BE2C (cell line): ENCODE results near the gene RESP18. TPM values are rescaled to one million over a fixed set of nuclear protein-coding genes. Genes with fewer than 3 reads are reported as not detected.

ENCODE experiments used
- DNase-seq: peaks from one replicate; pipeline ENCODE4 v3.0.0-alpha.2; 2020
- H3K27me3 ChIP-seq: fragments of 250-450 bp; sonication (Bioruptor Pico); 2 replicates; pipeline ENCODE4 v1.5.1; 2020; ENCODE audit warnings: mild to moderate bottlenecking
- H3K36me3 ChIP-seq: fragments of 250-450 bp; sonication (Bioruptor Pico); 2 replicates; pipeline ENCODE4 v1.5.1; 2020; ENCODE audit warnings: mild to moderate bottlenecking
- H3K4me1 ChIP-seq: fragments of 250-450 bp; sonication (Bioruptor Pico); 2 replicates; pipeline ENCODE4 v1.5.1; 2020
- H3K4me3 ChIP-seq: 2 replicates; pipeline ENCODE4 v1.5.1; 2011; ENCODE audit warnings: low read depth, low read length
- H3K9me3 ChIP-seq: fragments of 250-450 bp; sonication (Bioruptor Pico); 2 replicates; pipeline ENCODE4 v1.5.1; 2020
- CTCF ChIP-seq: IDR thresholded peaks from 2 replicates; pipeline ENCODE4 v1.5.1; 2012; ENCODE audit warnings: mild to moderate bottlenecking, low read depth, low read length
- polyA plus RNA-seq: library from polyadenylated mRNA; unstranded; fragments of >200 nt; gene quantifications from one replicate; pipeline ENCODE4 v1.2.1, GENCODE V29; 2012; ENCODE audit warnings: low read depth, missing spikeins; ENCODE audit not compliant: insufficient read length, insufficient read depth

Gene RESP18
- not detected for polyA plus RNA-seq

- no peaks in the 10 kb centered on the region for H3K27me3 ChIP-seq
- TF ChIP-seq CTCF: no peak
Observed at GRCh38 chr2:219332542-219332941, at the start of gene RESP18. Gene RESP18 (minus strand): TSS chr2:219332744.

GRCh38 chr2:219381448-219381847 lies 48.9 kb upstream of the RESP18 start:
- H3K9me3 ChIP-seq: no peaks in the 10 kb centered on the region; the same call in 1 of the 2 replicates
- no peak overlapping the region for H3K4me3 ChIP-seq
- H3K4me1 ChIP-seq: no peaks in the 10 kb centered on the region
- H3K36me3 ChIP-seq: peaks cover 13% of the 10 kb centered on the region
- no peak for DNase-seq
- no peak for TF ChIP-seq CTCF
- no peaks in the 10 kb centered on the region for H3K27me3 ChIP-seq

More at GRCh38 chr2:219332542-219332941, at the start of gene RESP18:
- no peaks in the 10 kb centered on the region for H3K36me3 ChIP-seq
- H3K4me1 ChIP-seq: no peaks in the 10 kb centered on the region
- H3K9me3 ChIP-seq: no peaks in the 10 kb centered on the region
- H3K4me3 ChIP-seq: no peak within 1 kb of the TSS
- no peak for DNase-seq

- no peak for TF ChIP-seq CTCF
- peaks cover 11% of the 10 kb centered on the region for H3K36me3 ChIP-seq
- no peak for DNase-seq
- H3K27me3 ChIP-seq: no peaks in the 10 kb centered on the region
- H3K9me3 ChIP-seq: no peaks in the 10 kb centered on the region; the same call in 1 of the 2 replicates
- no peaks in the 10 kb centered on the region for H3K4me1 ChIP-seq
- H3K4me3 ChIP-seq: no peak overlapping the region
Observed at GRCh38 chr2:219380926-219381325, 48.4 kb upstream of the RESP18 start.

- Histone ChIP-seq H3K36me3 (peaks cover 4% of the 10 kb centered on the region), H3K27me3 (no peaks in the 10 kb centered on the region), H3K4me3 (no peak overlapping the region), H3K4me1 (no peaks in the 10 kb centered on the region), H3K9me3 (no peaks in the 10 kb centered on the region; the same call in 1 of the 2 replicates)
- no peak for DNase-seq
- TF ChIP-seq CTCF: no peak
Observed at GRCh38 chr2:219378163-219378851, 45.8 kb upstream of the RESP18 start.

GRCh38 chr2:219369447-219369861 lies 36.9 kb upstream of the RESP18 start:
- no peaks in the 10 kb centered on the region for H3K36me3 ChIP-seq
- H3K4me1 ChIP-seq: peaks cover 3% of the 10 kb centered on the region; the same call in 1 of the 2 replicates
- H3K27me3 ChIP-seq: no peaks in the 10 kb centered on the region
- TF ChIP-seq CTCF: no peak
- H3K9me3 ChIP-seq: no peaks in the 10 kb centered on the region
- no peak for DNase-seq
- no peak overlapping the region for H3K4me3 ChIP-seq

GRCh38 chr2:219368690-219369191 lies 36.2 kb upstream of the RESP18 start:
- H3K4me3 ChIP-seq: no peak overlapping the region
- H3K9me3 ChIP-seq: no peaks in the 10 kb centered on the region
- DNase-seq: no peak
- H3K27me3 ChIP-seq: no peaks in the 10 kb centered on the region
- H3K36me3 ChIP-seq: no peaks in the 10 kb centered on the region
- H3K4me1 ChIP-seq: peaks cover 3% of the 10 kb centered on the region; the same call in 1 of the 2 replicates
- TF ChIP-seq CTCF: no peak
